Inferior parietal cortex (tissue), 1 donor: Measurements from ENCODE around the gene GLTP.

Source experiments
- DNase-seq: peaks from one replicate; pipeline ENCODE4 v3.0.0-alpha.2; 2016; ENCODE audit errors: extremely low spot score

Gene GLTP

GRCh38 chr12:109844091-109844490 is 36.2 kb downstream of the GLTP start:
- no peak for DNase-seq

- DNase-seq: no peak
These were observed 38.3 kb downstream of the GLTP start for GRCh38 chr12:109842021-109842420.

DNA sequence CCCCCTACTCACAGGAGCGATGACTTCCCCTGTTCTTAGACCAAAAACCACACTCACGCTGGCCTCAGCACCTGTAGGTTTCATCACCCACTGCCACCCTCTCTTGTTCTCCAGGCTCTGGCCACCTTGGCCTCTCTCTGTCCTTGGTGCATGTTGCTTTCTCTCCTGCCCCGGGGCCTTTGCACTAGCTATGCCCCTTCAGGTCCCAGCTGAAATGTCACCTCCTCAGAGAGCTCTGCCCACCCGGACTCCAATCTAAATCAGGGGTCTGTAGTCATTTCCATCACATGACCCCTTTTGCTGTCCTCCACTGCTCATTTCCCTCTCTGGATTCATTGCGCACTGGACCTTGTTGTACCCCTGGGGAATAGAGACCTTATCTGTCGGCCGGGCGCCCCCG is 39.0 kb downstream of the GLTP start:
- DNase-seq: no peak

DNA sequence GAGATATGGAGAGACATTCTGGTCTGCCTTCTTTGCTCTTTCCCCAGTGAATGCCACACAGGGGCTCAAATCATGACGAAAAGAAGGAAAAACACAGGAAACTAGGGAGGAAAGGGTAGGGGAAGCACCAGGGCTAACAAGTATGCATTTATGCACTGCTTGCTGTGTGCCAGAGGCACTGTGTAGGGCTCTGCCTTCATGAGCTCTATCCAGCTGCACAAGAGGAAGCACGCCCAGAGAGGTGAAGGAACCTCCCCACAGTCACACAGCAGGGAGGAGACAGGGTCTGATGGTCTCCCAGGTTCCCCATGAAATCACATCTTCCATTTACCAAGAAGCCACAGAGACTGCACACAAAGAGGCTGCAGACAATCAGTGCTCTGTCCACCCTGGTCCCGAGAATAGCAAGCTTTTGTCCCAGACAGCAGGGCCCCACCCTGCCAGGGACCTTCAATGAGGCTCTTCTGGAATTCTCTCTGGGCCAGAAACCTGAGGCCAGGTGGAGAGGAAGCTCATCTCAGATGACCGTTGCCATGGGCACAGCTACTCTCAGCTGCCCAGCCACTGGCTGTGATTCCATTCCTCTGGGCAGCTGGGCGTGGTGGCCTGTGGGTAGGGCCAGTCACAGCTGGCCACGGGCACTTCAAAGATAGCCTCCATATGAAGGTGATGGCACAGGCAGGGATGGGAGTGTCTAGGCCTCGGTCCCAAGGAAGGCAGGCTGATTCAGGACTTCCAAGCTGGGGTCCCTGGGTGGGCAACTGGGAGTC is 39.9 kb downstream of the GLTP start:
- DNase-seq: no peak

DNA sequence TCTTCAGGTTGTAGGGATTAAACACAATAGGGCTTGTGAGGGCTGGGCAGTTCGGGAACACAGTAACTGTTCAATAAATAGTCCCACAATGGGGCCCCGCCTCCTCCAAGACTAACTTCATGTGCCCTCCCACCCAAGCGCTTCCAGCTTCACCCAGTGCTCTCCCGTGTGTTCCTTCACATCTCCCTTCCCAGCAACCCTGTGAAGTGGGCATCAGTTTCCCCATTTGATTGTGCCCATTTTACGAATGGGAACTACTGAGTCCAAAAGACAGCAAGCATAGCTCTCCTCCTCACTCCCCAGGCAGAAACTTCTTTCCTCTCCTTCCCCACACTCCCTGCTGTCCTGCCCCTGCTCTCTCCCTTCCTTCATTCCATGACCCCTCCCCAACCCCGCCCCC is 40.9 kb downstream of the GLTP start:
- no peak for DNase-seq

- DNase-seq: no peak
These were observed 43.4 kb downstream of the GLTP start for GRCh38 chr12:109836916-109837315.

DNA sequence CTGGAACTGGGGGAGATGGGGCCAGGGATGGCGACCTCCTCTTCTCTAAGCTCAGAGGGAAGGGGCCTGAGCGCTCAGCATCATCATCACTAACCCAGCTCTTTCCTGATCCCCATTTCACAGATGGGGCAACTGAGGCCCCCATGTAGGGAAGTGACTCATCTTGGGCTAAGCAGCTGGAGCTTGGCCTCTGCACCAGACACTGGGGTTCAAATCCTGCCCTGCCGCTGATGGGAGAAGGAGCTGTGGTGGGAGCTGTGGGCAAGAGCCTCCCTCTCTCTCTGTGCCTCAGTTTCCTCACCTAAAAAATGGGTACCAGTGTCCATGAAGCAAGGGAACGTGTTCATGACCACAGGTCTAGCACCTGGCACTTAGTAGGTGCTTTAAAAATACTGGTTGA is 44.5 kb downstream of the GLTP start:
- no peak for DNase-seq

GRCh38 chr12:109833307-109834189 is 46.8 kb downstream of the GLTP start, which contains the start of gene TRPV4:
TSS of gene TRPV4 (minus strand) at chr12:109833398. CDS start at chr12:109814796, 18,602 bp downstream.
- DNase-seq: no peak

GRCh38 chr12:109832541-109833306 is 47.6 kb downstream of the GLTP start:
- no peak for DNase-seq

- no peak for DNase-seq
These were observed 48.4 kb downstream of the GLTP start for GRCh38 chr12:109831929-109832328.

GRCh38 chr12:109831365-109831764 is 49.0 kb downstream of the GLTP start:
- no peak for DNase-seq

- DNase-seq: no peak
These were observed 49.6 kb downstream of the GLTP start for GRCh38 chr12:109830718-109831117.

GRCh38 chr12:109830267-109830666 is 50.1 kb downstream of the GLTP start:
- no peak for DNase-seq

- no peak for DNase-seq
These were observed 50.7 kb downstream of the GLTP start for GRCh38 chr12:109829667-109830066.

GRCh38 chr12:109828754-109829511 is 51.4 kb downstream of the GLTP start:
- no peak for DNase-seq

GRCh38 chr12:109827566-109828550 is 52.5 kb downstream of the GLTP start:
- DNase-seq: no peak

DNA sequence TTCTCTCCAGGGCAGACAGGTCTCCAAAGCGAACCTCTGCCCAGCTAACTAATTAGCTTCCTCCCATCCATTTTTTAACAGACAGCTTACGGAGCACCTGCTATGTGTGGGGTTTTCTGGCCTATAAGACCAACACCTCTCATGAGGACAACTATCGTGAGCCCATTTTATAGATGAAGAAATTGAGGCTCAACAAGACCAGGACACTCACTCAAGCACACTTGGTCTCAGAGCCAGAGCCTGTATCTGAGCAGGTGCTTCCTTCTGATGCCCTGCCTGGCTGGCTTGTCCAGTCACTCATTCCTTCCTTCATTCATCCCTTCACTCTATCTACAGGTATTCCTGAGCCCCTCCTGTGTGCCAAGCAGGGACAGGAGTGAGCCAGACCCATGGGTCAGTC is 53.3 kb downstream of the GLTP start:
- DNase-seq: no peak

DNA sequence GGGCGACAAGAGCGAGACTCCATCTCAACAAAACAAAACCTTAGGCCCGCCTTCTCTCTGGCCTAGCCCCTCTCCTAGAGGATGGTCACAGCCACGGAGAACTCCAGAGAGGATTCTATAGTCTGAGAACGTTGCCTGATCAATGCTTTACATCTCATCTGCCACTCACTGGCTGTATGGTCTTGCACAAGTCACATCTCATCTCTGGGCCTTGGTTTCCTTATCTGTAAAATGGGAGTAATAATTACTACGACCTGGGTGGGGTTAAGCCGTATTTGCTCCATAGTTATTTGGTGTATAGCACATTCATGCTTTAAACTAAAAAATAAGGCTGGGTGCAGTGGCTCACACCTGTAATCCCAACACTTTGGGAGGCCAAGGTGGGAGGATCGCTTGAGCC is 55.6 kb downstream of the GLTP start:
- no peak for DNase-seq

GRCh38 chr12:109822951-109823411 is 57.4 kb downstream of the GLTP start:
- no peak for DNase-seq

DNA sequence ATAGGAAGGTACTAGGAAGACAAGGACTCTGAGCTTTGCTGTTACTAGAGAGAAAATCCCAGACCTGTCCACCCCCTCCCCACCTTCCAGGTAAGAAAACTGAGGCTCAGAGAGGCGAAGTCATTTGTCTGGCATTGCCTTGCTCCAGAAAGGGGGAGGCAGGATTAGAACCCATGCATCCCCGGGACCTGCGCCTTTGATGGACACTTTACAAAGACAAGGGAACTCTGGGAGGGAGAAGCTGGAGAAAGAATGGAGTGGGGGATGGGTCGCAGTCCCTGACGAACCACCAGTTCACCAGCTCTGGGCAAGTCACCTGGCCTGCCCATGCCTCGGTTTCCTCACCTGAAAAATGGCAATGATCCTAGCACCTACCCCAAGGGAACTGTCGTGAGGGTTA is 57.9 kb downstream of the GLTP start:
- no peak for DNase-seq
